SU-DHL-6 (cell line): ENCODE measurements around the gene IFI30.

ENCODE experiments used
- H2AFZ ChIP-seq: fragments of 200-600 bp; sonication (generic); 2 replicates; pipeline ENCODE4 v1.6.1; 2014; ENCODE audit warnings: low read depth, mild to moderate bottlenecking, moderate library complexity, mixed read lengths, antibody characterized with exemption, low read length; ENCODE audit not compliant: severe bottlenecking
- H3F3A ChIP-seq: fragments of 200-600 bp; shearing (Covaris generic); 2 replicates; pipeline ENCODE4 v1.6.0; 2016; ENCODE audit warnings: antibody characterized with exemption, mild to moderate bottlenecking; ENCODE audit not compliant: insufficient read depth
- H3K27ac ChIP-seq: fragments of 200-600 bp; sonication (generic); 2 replicates; pipeline ENCODE4 v1.5.1; 2016; ENCODE audit warnings: low read depth, mild to moderate bottlenecking, low read length, moderate library complexity, mixed read lengths
- H3K27me3 ChIP-seq: fragments of 200-600 bp; sonication (generic), shearing (Covaris generic); 2 replicates; pipeline ENCODE4 v1.6.0; 2014; ENCODE audit warnings: mild to moderate bottlenecking, low read length
- H3K36me3 ChIP-seq: fragments of 200-600 bp; sonication (generic); 2 replicates; pipeline ENCODE4 v1.6.1; 2014; ENCODE audit warnings: mild to moderate bottlenecking, low read length, mixed read lengths
- H3K4me2 ChIP-seq: fragments of 300-600, 200-600 bp; shearing (Covaris generic), sonication (generic); 2 replicates; pipeline ENCODE4 v1.6.0; 2014; ENCODE audit warnings: low read length, low read depth, mild to moderate bottlenecking; ENCODE audit not compliant: poor library complexity, severe bottlenecking
- H3K4me3 ChIP-seq: fragments of 200-600 bp; sonication (generic); 2 replicates; pipeline ENCODE4 v1.5.1; 2014; ENCODE audit warnings: antibody characterized with exemption, low read length, mild to moderate bottlenecking, mixed read lengths; ENCODE audit not compliant: insufficient read depth, poor library complexity, severe bottlenecking
- H3K79me2 ChIP-seq: fragments of 200-600 bp; sonication (generic); 2 replicates; pipeline ENCODE4 v1.6.1; 2014; ENCODE audit warnings: mild to moderate bottlenecking, low read length, moderate library complexity; ENCODE audit not compliant: insufficient read depth
- H3K9ac ChIP-seq: fragments of 200-600 bp; sonication (generic); 2 replicates; pipeline ENCODE4 v1.7.0; 2014; ENCODE audit warnings: mild to moderate bottlenecking, low read length
- H3K9me2 ChIP-seq: fragments of 200-600 bp; sonication (generic); replicated peaks from 2 replicates; pipeline ENCODE4 v1.6.1; 2014; ENCODE audit warnings: low read length; ENCODE audit not compliant: insufficient read depth
- H3K9me3 ChIP-seq: fragments of 200-600 bp; sonication (generic); 2 replicates; pipeline ENCODE4 v1.6.1; 2014; ENCODE audit warnings: low read length, mixed read lengths; ENCODE audit not compliant: insufficient read depth
- H4K20me1 ChIP-seq: fragments of 200-600 bp; sonication (generic); 2 replicates; pipeline ENCODE4 v1.6.1; 2014; ENCODE audit warnings: low read depth, mild to moderate bottlenecking, antibody characterized with exemption, low read length, moderate library complexity, mixed read lengths
- EZH2phosphoT487 ChIP-seq: fragments of 200-600 bp; sonication (generic), shearing (Covaris generic); conservative IDR thresholded peaks from 2 replicates; pipeline ENCODE4 v1.6.1; 2018; ENCODE audit warnings: mild to moderate bottlenecking, antibody characterized with exemption, low read length, moderate library complexity, mixed read lengths
- TF ChIP-seq, protein P1 (sequence below): fragments of 200-600 bp; sonication (generic); IDR thresholded peaks from one replicate; pipeline ENCODE4 v1.5.1; 2017; ENCODE audit warnings: antibody characterized with exemption, mild to moderate bottlenecking, low read length, moderate library complexity; ENCODE audit not compliant: insufficient read depth, poor library complexity, severe bottlenecking

Gene IFI30

DNA sequence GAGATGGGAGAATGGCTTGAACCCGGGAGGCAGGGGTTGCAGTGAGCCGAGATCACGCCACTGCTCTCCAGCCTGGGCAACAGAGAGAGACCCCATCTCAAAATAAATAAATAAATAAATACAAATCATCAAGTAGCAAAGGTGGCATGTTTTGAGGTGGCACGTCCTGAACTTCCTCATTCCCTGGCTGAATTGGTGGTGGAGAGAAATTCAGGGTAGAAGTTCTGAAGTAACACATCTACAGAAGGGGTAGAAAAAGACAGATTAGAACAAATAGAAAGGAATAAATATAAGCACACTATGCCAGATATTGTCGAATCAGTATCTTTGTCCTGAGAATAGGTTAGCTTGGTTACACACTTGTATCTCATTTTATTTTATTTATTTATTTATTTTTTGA, 6.3 kb downstream of the IFI30 start:
- H3K4me2 ChIP-seq: peak overlapping the region; percentile 37
- H3K79me2 ChIP-seq: peaks cover 13% of the 10 kb centered on the region
- H3K9ac ChIP-seq: no peak overlapping the region
- H3K36me3 ChIP-seq: peaks cover 18% of the 10 kb centered on the region
- TF ChIP-seq EZH2phosphoT487: no peak
- TF ChIP-seq, protein P1, sequence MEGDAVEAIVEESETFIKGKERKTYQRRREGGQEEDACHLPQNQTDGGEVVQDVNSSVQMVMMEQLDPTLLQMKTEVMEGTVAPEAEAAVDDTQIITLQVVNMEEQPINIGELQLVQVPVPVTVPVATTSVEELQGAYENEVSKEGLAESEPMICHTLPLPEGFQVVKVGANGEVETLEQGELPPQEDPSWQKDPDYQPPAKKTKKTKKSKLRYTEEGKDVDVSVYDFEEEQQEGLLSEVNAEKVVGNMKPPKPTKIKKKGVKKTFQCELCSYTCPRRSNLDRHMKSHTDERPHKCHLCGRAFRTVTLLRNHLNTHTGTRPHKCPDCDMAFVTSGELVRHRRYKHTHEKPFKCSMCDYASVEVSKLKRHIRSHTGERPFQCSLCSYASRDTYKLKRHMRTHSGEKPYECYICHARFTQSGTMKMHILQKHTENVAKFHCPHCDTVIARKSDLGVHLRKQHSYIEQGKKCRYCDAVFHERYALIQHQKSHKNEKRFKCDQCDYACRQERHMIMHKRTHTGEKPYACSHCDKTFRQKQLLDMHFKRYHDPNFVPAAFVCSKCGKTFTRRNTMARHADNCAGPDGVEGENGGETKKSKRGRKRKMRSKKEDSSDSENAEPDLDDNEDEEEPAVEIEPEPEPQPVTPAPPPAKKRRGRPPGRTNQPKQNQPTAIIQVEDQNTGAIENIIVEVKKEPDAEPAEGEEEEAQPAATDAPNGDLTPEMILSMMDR: no peak
- H3F3A ChIP-seq: peaks cover 59% of the 10 kb centered on the region
- H2AFZ ChIP-seq: no peak overlapping the region
- no peaks in the 10 kb centered on the region for H3K9me2 ChIP-seq
- peak overlapping the region; percentile 79 for H3K27ac ChIP-seq
- no peaks in the 10 kb centered on the region for H3K9me3 ChIP-seq
- no peaks in the 10 kb centered on the region for H3K27me3 ChIP-seq
- peak overlapping the region; percentile 29 for H3K4me3 ChIP-seq
- peaks cover 2% of the 10 kb centered on the region; the same call in 1 of the 2 replicates for H4K20me1 ChIP-seq

DNA sequence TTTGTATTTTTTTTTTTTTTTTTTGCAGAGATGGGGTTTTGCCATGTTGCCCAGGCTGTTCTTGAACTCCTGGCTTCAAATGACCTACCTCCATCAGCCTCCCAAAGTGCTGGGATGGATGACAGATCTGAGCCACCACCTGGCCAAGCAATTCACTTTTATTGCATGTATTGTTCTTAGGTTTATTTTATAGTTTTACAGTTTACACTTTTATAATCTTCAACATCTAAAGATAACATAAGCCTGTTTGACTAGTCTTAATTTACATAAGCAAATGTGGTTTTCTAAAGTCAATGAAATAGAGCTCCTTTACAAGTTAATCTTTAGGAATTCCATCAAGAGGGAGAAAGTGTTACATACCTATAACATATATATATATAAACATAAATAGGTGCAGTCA, 9.9 kb downstream of the IFI30 start:
- Histone ChIP-seq H3K27me3 (no peaks in the 10 kb centered on the region), H3K9ac (no peak overlapping the region), H3F3A (peaks cover 80% of the 10 kb centered on the region), H3K9me3 (no peaks in the 10 kb centered on the region), H3K36me3 (no peaks in the 10 kb centered on the region), H3K4me3 (no peak overlapping the region), H3K4me2 (no peak overlapping the region), H3K9me2 (no peaks in the 10 kb centered on the region), H3K79me2 (no peaks in the 10 kb centered on the region), H3K27ac (peak overlapping the region; percentile 35; the same call in 1 of the 2 replicates), H2AFZ (no peak overlapping the region), H4K20me1 (no peaks in the 10 kb centered on the region)
- TF ChIP-seq, protein P1: no peak
- TF ChIP-seq EZH2phosphoT487: no peak

- Histone ChIP-seq H3K79me2 (no peaks in the 10 kb centered on the region), H2AFZ (no peak overlapping the region), H4K20me1 (no peaks in the 10 kb centered on the region), H3K27me3 (no peaks in the 10 kb centered on the region), H3K4me2 (no peak overlapping the region), H3K9ac (no peak overlapping the region), H3K36me3 (no peaks in the 10 kb centered on the region), H3K9me2 (no peaks in the 10 kb centered on the region), H3K9me3 (no peaks in the 10 kb centered on the region), H3K27ac (peak overlapping the region; percentile 48), H3F3A (peaks cover 75% of the 10 kb centered on the region), H3K4me3 (no peak overlapping the region)
- TF ChIP-seq EZH2phosphoT487: no peak
- TF ChIP-seq, protein P1: no peak
Observed at GRCh38 chr19:18185538-18185937, 11.9 kb downstream of the IFI30 start.
